Suppressor macrophage treated with lipopolysaccharide for 4 hours (primary cell): ENCODE data around the gene MEGF11.
"Not testable (repeated sequence)": the region's sequence is repeated elsewhere in the genome, so short reads cannot be mapped to it uniquely, and the experiment has no call there.

Experiments
- DNase-seq: peaks from one replicate; pipeline ENCODE4 v3.0.0-alpha.2; 2020

The MEGF11 gene

DNA sequence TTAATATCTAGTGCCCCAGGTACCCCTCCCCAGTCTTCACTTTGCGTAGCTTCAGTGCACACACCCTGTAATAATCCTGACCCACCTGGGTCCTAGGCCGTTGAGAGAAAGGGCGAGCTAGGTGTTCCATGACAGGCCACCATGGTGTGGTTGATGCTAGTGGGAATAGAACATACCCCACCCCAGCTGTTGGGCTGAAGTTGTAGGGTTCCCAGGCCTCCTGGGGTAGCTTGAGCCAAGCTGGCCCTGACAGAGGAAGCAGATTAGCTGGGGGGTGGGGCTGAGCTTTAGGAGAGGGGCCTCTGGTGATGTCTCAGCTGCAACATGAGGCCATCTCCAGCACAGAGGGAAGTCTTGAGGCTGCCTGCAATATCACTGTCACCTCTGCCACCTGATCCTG, 343.7 kb downstream of the MEGF11 start:
- DNase-seq, result no peak

DNA sequence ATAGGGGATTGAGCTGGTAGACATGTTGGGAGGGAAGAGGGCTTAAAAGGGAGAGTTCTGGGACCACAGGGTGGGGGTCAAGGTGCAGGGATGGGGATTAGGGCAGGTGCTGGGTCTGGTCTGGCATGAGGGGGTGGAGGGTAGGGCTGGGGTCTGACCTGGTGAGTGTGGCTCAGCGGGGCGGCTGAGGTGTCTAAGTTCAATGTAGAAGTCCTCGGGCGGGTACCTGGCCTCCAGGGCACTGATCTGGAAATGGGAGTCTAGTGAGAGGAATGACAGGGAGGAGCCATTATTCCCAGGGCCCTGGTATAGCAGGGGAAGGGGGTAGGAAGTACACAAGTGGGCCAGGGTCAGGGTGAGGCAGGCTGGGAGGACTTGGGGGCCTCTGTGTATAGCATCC, 344.7 kb downstream of the MEGF11 start:
- no peak for DNase-seq

DNA sequence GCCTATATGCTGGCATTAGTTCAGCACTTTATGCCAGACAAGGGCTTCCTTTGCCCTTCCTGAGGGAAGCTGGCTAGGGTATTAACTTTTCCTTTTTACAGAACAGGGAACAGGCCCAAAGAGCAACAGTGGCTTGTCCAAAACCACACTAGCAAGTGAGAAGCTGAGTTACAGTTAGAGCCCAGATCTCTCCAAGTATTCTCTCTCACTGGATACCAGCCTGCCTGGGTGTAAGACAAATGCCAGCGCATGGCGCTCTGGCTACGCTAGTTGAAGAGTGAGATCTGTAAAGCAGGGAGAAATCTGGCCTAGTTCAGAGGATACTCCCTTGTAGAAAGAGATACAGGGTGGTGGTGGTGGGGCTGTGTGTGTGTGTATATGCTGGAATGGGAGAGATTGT, 345.9 kb downstream of the MEGF11 start:
- no peak for DNase-seq

DNA sequence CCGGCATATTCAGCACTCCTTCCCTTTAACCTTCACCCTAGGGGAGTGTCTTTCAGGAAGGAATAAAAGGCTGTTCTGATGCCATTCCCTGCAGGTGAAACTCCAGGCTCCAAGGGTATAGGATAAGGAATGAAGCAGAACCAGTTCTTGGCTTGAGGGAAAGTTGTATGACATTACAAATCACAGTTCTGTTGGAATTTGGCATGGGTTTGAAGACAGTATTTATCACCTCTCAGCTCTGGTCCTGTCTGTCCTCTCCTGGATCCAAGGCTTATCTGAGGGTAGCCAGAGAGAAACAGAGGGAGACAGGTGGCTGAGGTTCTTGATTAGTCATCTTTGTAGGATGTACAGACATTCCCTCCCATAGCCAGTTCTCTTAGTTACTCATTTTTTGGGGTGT, 347.2 kb downstream of the MEGF11 start:
- no peak for DNase-seq

DNA sequence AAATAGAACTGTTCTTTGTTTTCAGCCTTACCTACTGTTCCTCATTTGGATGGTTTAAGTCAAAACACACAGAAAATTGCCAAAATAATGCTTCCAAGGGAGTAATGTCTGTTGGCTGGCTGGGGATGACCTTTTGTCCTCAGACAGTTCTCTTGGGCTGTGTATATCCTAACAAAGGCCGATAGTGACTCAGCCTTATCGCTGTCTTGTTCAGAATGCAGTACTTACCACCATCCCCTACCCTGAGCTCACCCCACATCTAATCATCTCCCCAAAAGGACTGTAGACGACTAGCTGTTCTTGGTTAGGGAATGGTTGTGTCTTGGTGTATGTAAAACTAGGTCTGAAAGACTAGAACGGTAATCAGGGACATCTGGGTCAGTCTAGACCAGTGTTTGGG, 349.2 kb downstream of the MEGF11 start:
- no peak for DNase-seq

DNA sequence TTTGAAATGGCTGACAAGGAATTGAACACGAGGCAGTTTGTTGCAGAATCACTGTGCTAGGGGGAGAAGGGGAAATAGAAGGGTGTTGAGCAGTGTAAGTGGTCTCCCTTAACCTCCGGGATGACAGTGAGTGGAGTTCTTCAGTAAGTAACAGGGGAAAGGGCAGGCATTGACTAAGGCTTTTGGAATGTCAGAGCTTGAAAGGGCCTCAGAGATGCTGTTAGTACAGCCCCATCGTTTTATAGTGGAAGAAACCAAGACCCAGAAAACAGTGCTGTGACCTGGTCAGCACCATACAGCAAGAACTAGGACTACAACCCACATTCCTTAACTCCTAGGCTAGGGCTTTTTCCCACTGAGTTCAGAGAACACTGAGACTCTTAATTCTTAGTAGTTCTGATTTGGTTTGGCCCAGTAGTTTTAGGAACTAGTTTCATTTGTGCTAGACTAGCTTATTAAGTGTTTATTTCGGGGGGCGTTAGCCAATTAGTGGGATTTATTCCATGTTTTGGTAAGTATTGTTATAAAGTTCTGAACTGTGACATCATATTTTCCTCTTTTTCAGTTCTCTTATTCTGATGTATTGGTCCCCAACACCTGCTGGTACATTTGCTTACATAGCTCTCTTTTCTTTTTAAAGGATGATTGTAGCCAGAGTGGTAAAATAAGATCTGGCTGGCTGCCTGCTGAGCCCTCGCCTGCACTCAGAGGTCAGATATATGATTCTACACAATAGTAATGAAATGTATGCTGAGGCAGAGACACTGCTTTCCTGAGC, 350.1 kb downstream of the MEGF11 start:
- DNase-seq, result no peak

DNA sequence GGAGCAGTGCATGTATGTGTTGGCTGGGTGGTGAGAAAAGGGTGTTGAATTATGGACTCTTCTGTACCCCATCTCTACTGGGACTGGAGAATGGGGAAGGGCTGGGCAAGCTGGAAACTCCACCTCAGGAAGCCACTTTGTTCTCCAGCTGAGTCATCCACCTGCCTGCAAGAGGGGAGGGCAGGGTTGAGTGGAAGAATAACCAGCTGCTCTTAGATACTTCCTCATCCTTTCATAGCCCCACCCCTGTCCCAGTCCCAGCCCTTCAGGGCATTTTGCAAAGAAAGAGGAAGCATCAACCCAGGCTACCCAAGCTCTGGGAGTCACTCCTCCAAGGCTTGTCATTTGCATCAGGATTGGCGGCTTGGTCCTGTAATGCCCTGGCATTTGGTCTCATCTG, 351.2 kb downstream of the MEGF11 start:
- DNase-seq, result peak; percentile 91

DNA sequence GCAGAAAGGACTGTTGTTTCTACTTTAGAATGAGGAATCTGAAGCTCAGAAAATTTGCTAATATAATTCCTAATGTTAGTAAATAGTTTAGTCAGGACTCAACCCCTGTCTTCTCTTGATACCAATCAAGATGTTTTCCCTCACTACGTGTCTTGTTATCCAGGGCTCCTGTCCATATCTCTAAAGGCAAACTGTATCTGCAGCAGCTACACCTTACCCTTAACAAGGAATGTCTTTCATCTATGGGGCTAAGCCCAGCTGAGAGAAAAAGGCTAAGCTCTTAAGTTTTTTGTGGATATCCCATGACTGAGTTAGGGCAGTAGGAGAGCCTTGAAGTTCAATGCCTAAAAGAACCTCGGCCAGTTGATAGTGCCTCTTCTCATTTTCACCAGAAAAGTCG, 351.7 kb downstream of the MEGF11 start:
- no peak for DNase-seq

DNA sequence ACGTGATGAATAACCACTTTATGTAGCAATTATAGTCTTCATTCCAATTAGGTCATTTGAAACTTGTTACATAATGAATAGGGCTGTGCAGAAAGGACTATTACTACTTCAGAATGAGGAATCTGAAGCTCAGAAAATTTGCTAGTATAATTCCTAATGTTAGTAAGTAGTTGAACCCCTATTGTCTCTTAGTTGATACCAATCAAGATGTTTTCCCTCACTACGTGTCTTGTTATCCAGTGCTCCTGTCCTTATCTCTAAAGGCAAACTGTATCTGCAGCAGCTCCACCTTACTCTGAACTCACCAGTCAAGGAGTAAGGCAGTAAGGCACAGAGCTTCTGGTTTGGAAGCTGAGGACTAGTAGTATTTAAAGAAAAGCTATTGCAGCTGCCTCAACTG, 352.2 kb downstream of the MEGF11 start:
- no peak for DNase-seq

DNA sequence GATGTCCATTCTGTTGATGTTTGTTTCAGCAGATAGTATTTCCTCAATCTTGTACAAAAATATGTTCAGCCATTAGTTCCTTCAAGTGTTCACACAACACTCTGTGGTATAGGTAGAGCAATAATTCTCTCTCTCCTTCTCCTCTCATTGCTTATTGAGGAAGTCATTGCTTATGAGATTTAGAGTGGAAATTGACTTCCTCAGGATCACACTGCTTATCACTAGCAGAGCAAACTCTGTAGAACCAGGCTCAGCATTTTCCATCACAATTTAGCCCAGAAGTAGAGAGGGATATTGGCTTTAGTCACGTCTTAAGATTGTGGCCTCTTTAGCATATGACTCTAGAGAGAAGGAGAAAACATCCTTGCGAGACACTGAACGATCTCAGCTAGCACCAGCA, 353.1 kb downstream of the MEGF11 start:
- no peak for DNase-seq

DNA sequence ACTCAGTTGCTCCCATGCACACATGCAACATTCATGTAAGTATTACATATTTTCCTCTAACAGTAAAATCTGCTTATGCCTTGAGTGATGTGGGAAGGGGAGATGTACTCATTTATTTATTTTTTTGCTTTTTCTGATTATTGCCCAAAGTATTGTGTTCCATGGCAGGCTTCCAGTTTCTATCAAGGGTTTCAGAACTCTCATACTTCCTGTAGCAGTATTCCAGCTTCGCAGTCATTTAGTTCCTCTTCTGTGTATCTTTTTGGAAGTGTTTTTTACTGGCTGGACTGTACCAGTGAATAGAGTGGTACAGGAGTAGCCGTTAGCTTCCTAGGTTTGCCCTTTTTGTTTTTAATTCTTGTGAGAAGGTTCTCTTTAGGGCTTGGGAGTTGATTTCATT, 357.3 kb downstream of the MEGF11 start:
- peak; percentile 55 for DNase-seq

DNA sequence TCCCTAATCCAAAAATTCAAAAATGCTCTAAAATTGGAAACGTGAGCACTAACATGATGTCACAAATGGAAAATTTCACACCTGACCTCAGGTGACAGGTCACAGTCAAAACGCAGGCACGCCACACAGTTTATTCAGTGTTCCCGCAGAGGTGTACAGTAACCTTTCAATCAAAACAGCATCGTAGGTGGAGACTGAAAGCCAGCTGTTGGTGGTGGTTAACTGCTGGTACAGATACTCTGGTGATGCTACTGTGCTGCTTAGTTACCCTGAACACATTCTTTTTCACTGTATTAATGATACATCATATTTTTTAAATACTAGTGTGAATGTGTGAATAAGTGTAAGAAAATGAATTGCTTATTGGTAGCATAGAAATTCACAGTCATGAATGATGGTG, 360.5 kb downstream of the MEGF11 start:
- no peak for DNase-seq

DNA sequence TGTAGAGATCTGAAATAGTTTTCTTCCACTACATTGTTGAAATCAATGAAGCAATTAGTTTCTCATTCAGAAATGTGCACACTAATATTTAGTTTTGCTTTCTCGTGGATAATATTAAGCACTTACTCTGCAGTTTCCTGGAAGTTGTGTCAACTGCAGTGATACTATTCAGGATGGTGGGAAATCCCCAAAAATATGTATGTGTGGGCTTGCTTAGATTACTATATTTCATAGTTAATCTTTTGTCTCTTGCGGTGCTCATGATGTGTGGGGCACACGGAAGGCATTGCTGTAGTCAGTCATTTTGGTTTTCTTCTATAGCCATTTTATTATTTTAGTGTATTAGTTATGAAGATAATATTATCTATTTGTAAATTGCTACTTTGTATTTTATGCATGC, 364.6 kb downstream of the MEGF11 start:
- DNase-seq, result peak; percentile 83

DNA sequence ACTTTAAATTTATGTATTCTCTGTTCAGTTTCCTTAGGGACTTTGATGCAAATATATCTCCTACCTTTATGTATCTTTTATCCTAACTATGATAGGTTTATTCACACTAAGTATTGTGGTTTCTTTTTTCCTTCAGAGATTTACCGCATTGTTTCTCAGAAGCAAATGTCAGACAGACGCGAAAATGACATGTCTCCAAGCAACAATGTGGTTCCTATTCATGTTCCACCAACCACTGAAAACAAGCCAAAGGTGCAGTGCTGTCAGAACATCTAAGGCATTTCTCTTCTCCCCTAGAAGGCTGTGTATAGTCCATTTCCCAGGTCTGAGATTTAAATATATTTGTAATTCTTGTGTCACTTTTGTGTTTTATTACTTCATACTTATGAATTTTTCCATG, 366.0 kb downstream of the MEGF11 start:
- DNase-seq, result no peak

DNA sequence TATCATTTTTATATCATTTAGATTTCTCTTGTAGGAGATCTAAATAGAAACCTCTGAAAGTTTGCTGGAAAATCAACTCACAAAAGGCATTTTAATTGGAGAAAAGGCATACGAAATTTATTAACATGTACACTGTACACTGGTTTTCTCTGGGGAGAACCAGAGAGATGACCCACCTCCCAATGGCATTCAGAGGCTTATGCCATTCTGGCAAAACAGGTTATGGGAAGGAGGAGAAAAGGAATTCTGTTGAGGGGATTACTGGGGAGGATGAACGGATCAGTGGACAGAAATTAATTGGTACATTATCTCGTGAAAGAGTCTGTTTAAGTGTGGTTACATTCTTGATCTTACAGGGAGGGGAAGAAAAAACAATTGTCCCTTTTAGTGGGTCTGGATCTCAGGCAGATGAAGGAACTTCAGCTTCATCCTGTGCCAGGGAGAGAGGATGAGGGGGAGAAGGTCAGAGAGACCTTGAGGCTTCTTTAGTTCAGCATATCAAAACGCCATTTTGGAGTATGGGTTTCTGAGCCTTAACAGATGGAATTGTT, 367.8 kb downstream of the MEGF11 start:
- DNase-seq, result no peak

DNA sequence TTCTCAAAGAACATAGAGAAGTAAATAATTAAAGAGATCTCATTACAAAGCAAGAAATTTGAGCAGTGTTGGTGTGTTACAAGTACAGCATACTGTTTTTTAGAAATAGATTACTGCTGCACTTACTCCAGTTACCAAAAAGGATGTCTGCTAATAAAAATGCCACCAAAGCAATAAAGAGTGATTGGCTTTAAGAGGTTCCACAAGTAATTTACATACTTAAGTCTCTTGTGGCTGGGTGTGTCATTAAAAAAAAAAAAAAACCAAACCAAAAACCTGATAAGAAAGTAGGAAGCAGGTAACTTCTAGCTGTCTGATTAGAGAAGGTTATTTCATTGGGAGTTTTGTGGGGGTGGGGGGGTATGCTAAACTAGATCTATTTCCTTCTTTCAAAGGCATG, 369.0 kb downstream of the MEGF11 start:
- DNase-seq, result no peak

DNA sequence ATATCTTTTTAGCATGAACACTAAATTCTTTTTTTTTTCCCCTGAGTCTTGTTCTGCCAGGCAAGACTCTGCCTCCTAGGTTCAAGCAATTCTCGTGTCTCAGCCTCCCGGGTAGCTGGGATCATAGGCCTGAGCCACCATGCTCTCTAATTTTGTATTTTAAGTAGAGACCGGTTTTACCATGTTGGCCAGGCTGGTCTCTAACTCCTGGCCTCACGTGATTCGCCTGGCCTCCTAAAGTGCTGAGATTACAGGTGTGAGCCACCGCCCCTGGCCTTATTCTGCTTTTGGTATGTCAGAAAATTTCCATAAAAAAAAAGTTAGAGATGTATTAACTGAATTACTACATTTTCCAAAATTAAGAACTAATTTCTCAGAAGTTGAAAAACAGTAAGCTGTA, 370.0 kb downstream of the MEGF11 start:
- DNase-seq, result no peak

DNA sequence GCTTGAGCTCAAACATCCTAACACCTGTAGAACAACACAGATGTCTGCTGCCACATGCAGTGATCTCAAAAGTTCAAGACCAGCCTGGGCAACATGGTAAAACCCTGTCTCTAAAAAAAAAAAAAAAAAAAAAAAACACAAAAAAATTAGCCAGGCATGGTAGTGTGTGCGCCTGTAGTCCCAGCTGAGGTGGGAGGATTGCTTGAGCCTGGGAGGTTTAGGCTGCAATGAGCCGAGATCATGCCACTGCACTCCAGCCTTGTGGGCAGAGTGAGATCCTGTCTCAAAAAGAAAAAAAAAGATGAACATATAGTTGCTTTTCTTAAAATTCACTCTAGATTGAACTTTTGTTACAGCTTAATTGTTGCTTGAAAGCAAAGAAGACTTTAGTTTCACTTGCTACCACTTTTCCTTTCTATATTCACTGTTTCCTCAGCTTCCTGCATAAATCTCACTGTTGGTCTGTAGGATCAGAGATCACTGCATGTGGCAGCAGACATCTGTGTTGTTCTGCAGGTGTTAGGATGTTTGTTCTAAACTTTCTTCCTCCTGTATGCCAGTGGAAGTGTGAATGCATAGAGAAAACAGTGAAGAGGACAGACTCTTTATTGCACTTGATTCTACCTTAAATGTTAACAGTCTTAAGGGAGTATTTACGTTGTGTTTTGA, 371.6 kb downstream of the MEGF11 start:
- DNase-seq, result no peak

DNA sequence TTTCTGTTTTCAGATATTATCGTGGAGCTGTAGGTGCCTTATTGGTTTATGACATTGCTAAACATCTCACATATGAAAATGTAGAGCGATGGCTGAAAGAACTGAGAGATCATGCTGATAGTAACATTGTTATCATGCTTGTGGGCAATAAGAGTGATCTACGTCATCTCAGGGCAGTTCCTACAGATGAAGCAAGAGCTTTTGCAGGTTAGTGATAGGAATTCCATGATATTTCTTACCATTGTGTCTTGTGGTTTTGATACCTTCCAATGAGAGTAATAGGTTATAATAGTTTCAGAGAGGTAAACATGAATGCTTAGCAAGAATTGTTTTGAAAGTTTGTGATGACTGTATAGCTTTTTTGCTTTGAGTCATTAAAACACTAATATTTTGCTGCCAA, 375.8 kb downstream of the MEGF11 start:
- DNase-seq, result no peak

DNA sequence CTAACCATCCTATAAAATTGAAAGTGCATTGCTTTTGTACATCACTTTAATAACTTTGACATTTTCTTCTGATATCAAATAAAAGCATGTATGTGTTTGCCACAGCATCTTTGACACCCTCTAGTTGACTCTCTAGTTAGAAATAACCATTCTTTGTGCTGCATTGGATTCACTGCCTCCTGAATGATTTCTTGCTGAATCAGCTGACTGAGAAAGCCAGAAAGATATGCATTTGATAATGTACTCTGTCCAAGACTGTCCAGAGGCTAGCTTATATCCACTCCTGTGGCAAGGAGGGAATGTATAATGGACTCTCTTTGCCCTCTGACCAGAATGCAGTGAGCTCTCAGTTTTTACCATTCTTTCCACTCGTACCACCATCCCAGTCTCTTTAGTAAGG, 378.1 kb downstream of the MEGF11 start:
- no peak for DNase-seq

DNA sequence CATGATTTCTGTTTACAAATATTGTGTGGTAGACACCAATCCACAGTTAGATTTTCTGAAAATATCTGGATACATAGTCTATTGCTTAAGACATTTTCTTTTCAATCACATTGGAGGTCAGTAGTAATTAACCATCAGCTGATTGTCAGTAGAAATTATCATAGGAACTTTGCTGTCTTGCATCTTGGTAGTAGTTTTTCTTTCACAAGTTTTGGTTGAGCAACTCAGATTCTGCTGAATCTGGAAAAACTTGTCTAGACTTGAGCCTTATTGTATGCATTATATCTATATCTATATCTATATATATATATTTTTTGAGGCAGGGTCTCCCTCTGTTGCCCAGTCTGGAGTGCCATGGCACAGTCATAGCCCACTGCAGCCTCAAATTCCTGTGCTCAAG, 380.3 kb downstream of the MEGF11 start:
- peak; percentile 17 for DNase-seq

DNA sequence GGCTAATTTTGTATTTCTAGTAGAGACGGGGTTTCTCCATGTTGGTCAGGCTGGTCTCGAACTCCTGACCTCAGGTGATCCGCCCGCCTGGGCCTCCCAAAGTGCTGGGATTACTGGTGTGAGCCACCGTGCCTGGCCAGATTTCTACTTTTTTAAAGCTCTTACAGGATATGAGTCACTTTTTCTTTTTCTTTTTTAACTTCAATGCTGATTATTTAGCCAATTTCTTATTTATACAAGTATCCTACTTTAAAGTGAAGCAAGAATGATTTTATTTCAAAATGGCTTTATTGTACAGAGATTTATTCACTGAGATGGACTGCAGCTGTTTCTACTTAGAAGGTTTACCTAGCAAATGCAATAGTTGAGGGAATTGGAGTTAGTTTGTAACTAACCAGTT, 381.0 kb downstream of the MEGF11 start:
- DNase-seq, result not testable (repeated sequence)

DNA sequence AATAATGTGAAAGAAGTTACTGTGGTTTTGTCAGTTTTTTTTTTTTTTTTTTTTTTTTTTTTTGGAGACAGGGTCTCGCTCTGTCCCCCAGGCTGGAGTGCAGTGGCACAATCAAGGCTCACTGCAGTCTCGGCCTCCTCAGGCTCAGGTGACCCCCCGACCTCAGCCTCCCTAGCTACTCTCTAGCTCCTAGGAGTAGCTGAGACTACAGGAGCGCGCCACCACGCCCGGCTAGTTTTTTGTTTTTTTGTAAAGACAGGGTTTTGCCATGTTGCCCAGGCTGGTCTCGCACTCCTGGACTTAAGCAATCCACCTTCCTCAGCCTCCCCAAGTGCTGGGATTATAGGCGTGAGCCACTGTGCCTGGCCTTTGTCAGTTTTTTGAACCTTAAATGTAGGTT, 381.7 kb downstream of the MEGF11 start:
- DNase-seq, result not testable (repeated sequence)

DNA sequence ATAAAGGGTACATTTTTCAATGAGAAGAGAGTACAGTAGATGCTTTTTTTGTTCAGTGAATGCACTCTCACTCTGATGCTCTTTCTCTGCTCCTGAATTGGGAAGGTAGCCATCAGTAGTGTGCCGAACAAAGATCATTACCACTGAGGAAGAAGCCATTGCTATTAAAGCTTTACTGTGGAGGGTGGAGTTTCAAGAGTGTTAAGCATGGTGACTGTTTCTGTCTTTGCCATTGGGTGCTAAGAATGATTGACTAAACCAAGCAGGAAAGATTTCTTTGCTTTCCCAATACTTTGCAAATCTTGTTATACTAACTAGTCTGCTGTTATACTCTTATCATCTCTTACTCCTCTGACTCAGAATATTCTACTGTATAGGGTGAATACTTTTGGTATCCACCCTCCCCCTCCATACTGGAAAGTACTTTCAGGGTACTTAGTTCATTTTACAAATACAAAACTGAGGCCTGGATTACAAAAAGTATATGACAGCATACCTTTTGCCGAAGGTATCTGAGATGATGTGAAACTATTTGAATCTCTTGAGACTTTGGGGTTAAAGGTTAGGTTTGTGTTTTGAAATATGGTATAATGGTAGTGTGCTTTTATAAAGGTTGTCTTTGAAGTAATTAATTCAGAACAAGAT, 382.5 kb downstream of the MEGF11 start:
- peak; percentile 67 for DNase-seq
